Occipital lobe (tissue), 2 donors: ENCODE results near the gene ZNF227. TPM values are rescaled to one million over a fixed set of nuclear protein-coding genes. Genes with fewer than 3 reads are reported as not detected.
"Not testable (repeated sequence)": the region's sequence is repeated elsewhere in the genome, so short reads cannot be mapped to it uniquely, and the experiment has no call there.

ENCODE experiments used
- DNase-seq: peaks from one replicate; lab custom pipeline; 2025; lab: John Stamatoyannopoulos, UW
- total RNA-seq: library from RNA; depleted of rRNA; stranded (reverse); fragments of >200 nt; gene quantifications from one replicate; pipeline ENCODE4 v1.2.3, GENCODE V29; 2014

Gene ZNF227
- total RNA-seq, 1 donor from 2014 or later = 45.5 TPM

- no peak for DNase-seq
Observed at GRCh38 chr19:44236384-44236783, 24.1 kb downstream of the ZNF227 start.

GRCh38 chr19:44252332-44252731, 40.0 kb downstream of the ZNF227 start:
- DNase-seq = not testable (repeated sequence)

- DNase-seq = not testable (repeated sequence)
Observed at GRCh38 chr19:44253392-44253791, 41.1 kb downstream of the ZNF227 start.

- DNase-seq = no peak
Observed at GRCh38 chr19:44254496-44254895, 42.2 kb downstream of the ZNF227 start.

GRCh38 chr19:44255705-44256411, 43.5 kb downstream of the ZNF227 start:
- DNase-seq = no peak

GRCh38 chr19:44258136-44258535, 45.8 kb downstream of the ZNF227 start:
- no peak for DNase-seq

- no peak for DNase-seq
Observed at GRCh38 chr19:44258835-44259413, 46.6 kb downstream of the ZNF227 start.

GRCh38 chr19:44260343-44260681, 48.0 kb downstream of the ZNF227 start:
- peak; percentile 3 for DNase-seq

GRCh38 chr19:44260695-44261446, 48.5 kb downstream of the ZNF227 start:
- DNase-seq = no peak

- no peak for DNase-seq
Observed at GRCh38 chr19:44277331-44277730, 65.0 kb downstream of the ZNF227 start.

GRCh38 chr19:44278181-44278690, 65.9 kb downstream of the ZNF227 start:
- DNase-seq = no peak

- DNase-seq = no peak
Observed at GRCh38 chr19:44280916-44281315, 68.6 kb downstream of the ZNF227 start.

GRCh38 chr19:44282846-44283245, 70.5 kb downstream of the ZNF227 start:
- no peak for DNase-seq

GRCh38 chr19:44284968-44285367, 72.6 kb downstream of the ZNF227 start:
- no peak for DNase-seq

Other genes starting within 250 kb of the ZNF227 start
- gene ZNF155, start 228.3 kb upstream of the ZNF227 start, total RNA-seq = 13.9 TPM
- 10.3 TPM for gene ZNF230, start 209.6 kb upstream of the ZNF227 start, total RNA-seq
- 12.3 TPM for gene ZNF222, start 187.2 kb upstream of the ZNF227 start, total RNA-seq
- 14.8 TPM for gene ZNF223, start 160.5 kb upstream of the ZNF227 start, total RNA-seq
- gene ZNF284, start 140.4 kb upstream of the ZNF227 start, total RNA-seq = 8.3 TPM
- 57.9 TPM for gene ZNF224, start 118.2 kb upstream of the ZNF227 start, total RNA-seq
- 13.1 TPM for gene ZNF225, start 99.1 kb upstream of the ZNF227 start, total RNA-seq
- 25.9 TPM for gene ZNF234, start 71.0 kb upstream of the ZNF227 start, total RNA-seq
- 53.0 TPM for gene ZNF226, start 47.4 kb upstream of the ZNF227 start, total RNA-seq
- 13.1 TPM for gene ZNF233, start 47.4 kb downstream of the ZNF227 start, total RNA-seq
- gene ZNF235, start 92.5 kb downstream of the ZNF227 start, total RNA-seq = 19.0 TPM
- gene ZNF112, start 144.1 kb downstream of the ZNF227 start, total RNA-seq = 24.8 TPM
- gene ZNF285, start 189.1 kb downstream of the ZNF227 start, total RNA-seq = 36.3 TPM
- 23.1 TPM for gene ZNF229, start 235.9 kb downstream of the ZNF227 start, total RNA-seq